K562 (cell line): ENCODE results near the gene CELSR3. TPM values are rescaled to one million over a fixed set of nuclear protein-coding genes. Genes with fewer than 3 reads are reported as not detected.

Experiments
- BRF1 ChIP-seq: IDR thresholded peaks from 3 replicates; pipeline ENCODE4 v1.6.1; 2011; ENCODE audit warnings: borderline replicate concordance, mild to moderate bottlenecking; ENCODE audit not compliant: insufficient read length; ENCODE audit errors: extremely low read depth
- FOXK1 ChIP-seq: sonication (generic); formaldehyde crosslinking; IDR thresholded peaks from 2 replicates; pipeline ENCODE4 v1.8.0; 2022; ENCODE audit warnings: missing genetic modification reagents, mild to moderate bottlenecking, borderline replicate concordance
- ILF3 ChIP-seq: fragments of 450-650 bp; IDR thresholded peaks from 2 replicates; pipeline ENCODE4 v1.6.1; 2018; ENCODE audit warnings: antibody characterized with exemption, mild to moderate bottlenecking, moderate library complexity, borderline replicate concordance
- KLF1 ChIP-seq: fragments of 450-650 bp; IDR thresholded peaks from 2 replicates; pipeline ENCODE4 v1.6.1; 2016; ENCODE audit warnings: missing genetic modification characterization, missing compliant biosample characterization
- NCOA2 ChIP-seq, 2 experiments: fragments of 450-650 bp; IDR thresholded peaks; 2 replicates each; pipeline ENCODE4 v1.6.1; 2018; ENCODE audit warnings: mild to moderate bottlenecking in 2 of 2, moderate library complexity in 1 of 2; ENCODE audit not compliant: partially characterized antibody in 2 of 2
- NR1H2 ChIP-seq: sonication (generic); formaldehyde crosslinking; IDR thresholded peaks from 2 replicates; pipeline ENCODE4 v1.4.0; 2020; ENCODE audit warnings: mild to moderate bottlenecking, missing genetic modification reagents
- PRPF4 ChIP-seq: fragments of 200-400 bp; formaldehyde crosslinking; IDR thresholded peaks from one replicate; pipeline ENCODE4 v1.6.1; 2017; ENCODE audit warnings: low read length, low read depth, mild to moderate bottlenecking; ENCODE audit not compliant: insufficient read depth, poor library complexity, severe bottlenecking
- SPI1 ChIP-seq: IDR thresholded peaks from 2 replicates; pipeline ENCODE4 v1.6.1; 2011; ENCODE audit warnings: low read depth, low read length, control low read depth, borderline replicate concordance
- THRA ChIP-seq: fragments of 450-650 bp; IDR thresholded peaks from 2 replicates; pipeline ENCODE4 v1.6.1; 2017; ENCODE audit warnings: mild to moderate bottlenecking, moderate library complexity
- U2AF1 ChIP-seq: fragments of 200-400 bp; formaldehyde crosslinking; optimal IDR thresholded peaks from 2 replicates; pipeline ENCODE3; 2017; ENCODE audit warnings: mild to moderate bottlenecking, low read depth, low read length, moderate library complexity
- YY1 ChIP-seq, 3 experiments: IDR thresholded peaks; 2 replicates each; pipeline ENCODE4 v1.6.1; 2011; ENCODE audit warnings: low read length in 2 of 3, mild to moderate bottlenecking in 2 of 3, moderate library complexity in 2 of 3, borderline replicate concordance in 1 of 3, control low read depth in 1 of 3, low read depth in 1 of 3; ENCODE audit not compliant: insufficient read depth in 3 of 3, insufficient replicate concordance in 2 of 3, control insufficient read depth in 1 of 3, insufficient read length in 1 of 3; ENCODE audit errors: extremely low read depth in 1 of 3
- ZBTB34 ChIP-seq: fragments of 250-450 bp; sonication (Bioruptor Pico); IDR thresholded peaks from 2 replicates; pipeline ENCODE4 v1.8.0; 2021; ENCODE audit warnings: mild to moderate bottlenecking, moderate library complexity
- ZEB2 ChIP-seq: fragments of 450-650 bp; IDR thresholded peaks from 2 replicates; pipeline ENCODE4 v1.6.1; 2016
- ZNF609 ChIP-seq: sonication (generic); formaldehyde crosslinking; IDR thresholded peaks from 2 replicates; pipeline ENCODE4 v1.8.1; 2023; ENCODE audit warnings: missing genetic modification reagents, mild to moderate bottlenecking, borderline replicate concordance
- polyA plus RNA-seq, 8 experiments: library from polyadenylated mRNA; depleted of rRNA in 4 of 8; stranded (reverse) in 5 of 8; unstranded in 3 of 8; fragments of >200 nt; fragmentation: Nextera tagmentation in 2 of 8; fragmentation: Illumina TruSeq in 1 of 8; extraction: Ambion mirVana in 2 of 8; extraction: Trizol in 1 of 8; gene quantifications; 2 replicates each; pipeline versions ENCODE4 v1.2.1 to v1.2.3, GENCODE V29; 2011 to 2014; ENCODE audit warnings: inconsistent platforms in 1 of 8, missing spikeins in 1 of 8
- total RNA-seq, 7 experiments: library from RNA; depleted of rRNA in 6 of 7; stranded (reverse); fragments of >200 nt in 6 of 7; fragmentation: Illumina TruSeq in 2 of 7; extraction: Trizol in 2 of 7; gene quantifications; 2 replicates each; pipeline versions ENCODE4 v1.2.1 to v1.2.3, GENCODE V29; 2011 to 2021; ENCODE audit warnings: low replicate concordance in 1 of 7
- TF ChIP-seq, protein P1 (sequence below): IDR thresholded peaks from 2 replicates; pipeline ENCODE4 v1.6.1; 2016; ENCODE audit warnings: missing genetic modification characterization, missing compliant biosample characterization

The CELSR3 gene
- total and polyA plus RNA-seq, 9 of the 15 experiments (the other 6 are each of a cell fraction or from before 2014, with no cell fraction given): 0.10 to 2.7 (median 0.76) TPM

DNA sequence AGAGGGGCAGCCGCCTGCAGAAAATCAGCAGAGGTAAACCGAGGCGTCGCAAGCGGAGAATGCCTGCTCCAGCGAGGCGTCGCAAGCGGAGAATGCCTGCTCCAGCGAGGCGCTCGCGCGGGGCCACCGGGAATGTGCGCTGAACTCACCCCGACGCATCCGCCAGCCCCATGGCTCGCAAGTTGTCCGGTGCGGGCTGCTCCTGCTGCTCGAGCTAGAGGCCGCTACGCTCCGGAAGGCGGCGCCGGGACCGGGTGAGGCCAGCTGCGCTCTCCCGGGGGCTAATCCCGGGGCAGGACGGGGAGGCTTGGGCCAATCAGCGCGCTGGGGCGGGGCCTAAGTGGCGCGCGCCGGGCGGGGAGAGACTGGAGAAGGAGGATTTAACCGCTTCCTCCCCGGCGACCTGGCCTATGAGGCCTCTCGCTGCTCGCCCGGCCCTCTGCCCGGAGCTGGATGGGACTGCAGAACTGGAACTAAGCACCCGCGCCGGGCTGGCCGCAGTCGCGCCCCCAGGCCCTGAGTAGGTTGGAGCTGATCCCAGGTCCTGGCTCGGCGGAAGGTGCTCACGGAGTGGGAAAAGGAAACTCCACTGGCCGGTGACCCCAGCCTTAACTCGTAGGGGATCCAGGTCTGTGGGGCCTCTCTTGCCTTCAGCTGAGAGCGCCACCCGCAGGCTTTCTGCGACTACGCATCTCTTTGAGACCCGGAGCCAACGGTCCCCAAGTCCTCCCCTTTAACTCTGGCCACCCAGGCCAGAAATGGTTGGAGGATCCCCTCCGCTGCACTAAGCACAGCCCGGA, 27.3 kb downstream of the CELSR3 start, which contains the start of gene SLC26A6 (continued):
- TF ChIP-seq ZNF609 (CRISPR knock-in tag) (no peak), ILF3 (no peak), SPI1 (0 out of 2 replicates have a peak, but pooled peaks have one; percentile 3), NCOA2 (IDR thresholded peaks at IDR 0.05; ENCODE audit: partially characterized antibody in 2 of 2) (no peak), U2AF1 (peak; percentile 64), BRF1 (no peak), NR1H2 (CRISPR knock-in tag) (no peak), PRPF4 (no peak), FOXK1 (0 out of 2 replicates have a peak, but pooled peaks have one; percentile 69), KLF1 (tag) (no peak), THRA (no peak), ZEB2 (no peak), ZBTB34 (CRISPR knock-in tag) (no peak), YY1 (IDR thresholded peaks at IDR 0.05; ENCODE audit: borderline replicate concordance in 1 of 3, control insufficient read depth in 1 of 3, extremely low read depth in 1 of 3, insufficient read depth in 3 of 3, insufficient read length in 1 of 3, insufficient replicate concordance in 2 of 3, low read depth in 1 of 3, low read length in 2 of 3) (peak in 2 of 3 experiments; percentile 39 to 43)
- TF ChIP-seq, protein P1, sequence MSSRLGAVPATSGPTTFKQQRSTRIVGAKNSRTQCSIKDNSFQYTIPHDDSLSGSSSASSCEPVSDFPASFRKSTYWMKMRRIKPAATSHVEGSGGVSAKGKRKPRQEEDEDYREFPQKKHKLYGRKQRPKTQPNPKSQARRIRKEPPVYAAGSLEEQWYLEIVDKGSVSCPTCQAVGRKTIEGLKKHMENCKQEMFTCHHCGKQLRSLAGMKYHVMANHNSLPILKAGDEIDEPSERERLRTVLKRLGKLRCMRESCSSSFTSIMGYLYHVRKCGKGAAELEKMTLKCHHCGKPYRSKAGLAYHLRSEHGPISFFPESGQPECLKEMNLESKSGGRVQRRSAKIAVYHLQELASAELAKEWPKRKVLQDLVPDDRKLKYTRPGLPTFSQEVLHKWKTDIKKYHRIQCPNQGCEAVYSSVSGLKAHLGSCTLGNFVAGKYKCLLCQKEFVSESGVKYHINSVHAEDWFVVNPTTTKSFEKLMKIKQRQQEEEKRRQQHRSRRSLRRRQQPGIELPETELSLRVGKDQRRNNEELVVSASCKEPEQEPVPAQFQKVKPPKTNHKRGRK (tag): no peak
